MV-4-11 (cell line): ENCODE data around the gene TPBGL.

Source experiments
- DNase-seq: peaks from one replicate; lab custom pipeline; 2025; lab: John Stamatoyannopoulos, UW

The TPBGL gene

DNA sequence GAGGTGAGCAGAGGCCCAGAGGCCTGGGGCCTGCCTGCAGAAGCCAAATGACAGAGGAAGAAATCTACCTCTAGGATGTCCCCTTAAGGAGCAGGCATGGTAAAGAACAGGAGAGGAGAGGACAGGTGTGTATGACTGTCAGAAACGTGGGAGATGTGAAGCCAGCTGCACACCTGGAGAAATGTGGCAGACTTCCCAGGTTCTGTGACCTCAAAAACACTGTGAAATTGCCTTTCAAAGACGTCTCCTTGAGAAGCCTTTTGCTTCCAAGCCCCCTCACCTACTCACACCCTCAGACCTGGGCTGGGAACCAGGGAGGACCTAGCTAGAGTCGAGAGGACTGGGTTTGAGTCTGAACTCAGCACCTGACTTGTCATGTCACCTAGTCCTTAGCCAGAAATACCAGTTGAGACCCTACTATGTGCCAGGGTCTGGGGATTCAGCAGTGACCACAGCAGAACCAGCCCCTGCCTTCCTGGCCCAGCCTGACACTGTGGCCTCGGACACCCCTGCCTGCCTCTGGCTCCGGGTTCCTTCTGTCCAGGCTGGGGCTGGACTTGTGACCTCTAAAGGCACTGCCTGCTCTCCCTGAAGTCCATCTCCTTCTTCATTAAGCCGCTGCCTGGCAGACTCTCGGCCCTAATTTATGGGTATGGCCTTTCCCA is 5.6 kb downstream of the TPBGL start:
- no peak for DNase-seq

DNA sequence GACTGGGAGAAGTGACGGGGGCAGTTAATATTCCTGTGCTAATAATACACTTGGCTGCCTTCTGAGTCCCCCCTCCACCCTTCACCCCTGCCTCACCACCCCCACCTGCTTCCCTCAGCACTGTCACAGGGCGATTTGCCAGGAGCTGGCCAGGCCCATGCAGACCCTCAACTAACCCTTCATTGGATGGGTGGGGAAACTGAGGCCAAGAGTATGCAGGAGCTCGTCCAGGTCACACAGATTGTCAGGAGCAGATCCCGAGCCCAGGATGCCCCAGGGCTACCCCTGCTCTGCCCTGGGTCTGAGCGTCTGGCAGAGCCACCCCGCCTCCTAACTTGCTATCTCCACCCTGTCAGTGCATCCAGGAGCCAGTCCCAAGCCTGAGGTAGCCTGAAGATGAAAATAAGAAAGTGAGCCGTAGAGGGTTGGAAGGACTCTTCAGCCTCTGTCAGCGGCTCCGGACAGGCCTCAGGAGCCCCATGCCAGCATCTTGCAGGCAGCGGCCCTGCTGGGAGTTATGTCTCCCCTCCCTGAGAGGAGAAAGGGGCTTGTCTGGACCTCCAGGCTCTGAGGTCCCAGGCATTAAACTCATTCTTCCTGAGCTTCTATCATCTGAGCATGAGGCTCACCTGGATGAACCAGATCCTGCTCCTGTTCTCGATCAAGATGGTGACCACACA is 6.2 kb downstream of the TPBGL start:
- no peak for DNase-seq

DNA sequence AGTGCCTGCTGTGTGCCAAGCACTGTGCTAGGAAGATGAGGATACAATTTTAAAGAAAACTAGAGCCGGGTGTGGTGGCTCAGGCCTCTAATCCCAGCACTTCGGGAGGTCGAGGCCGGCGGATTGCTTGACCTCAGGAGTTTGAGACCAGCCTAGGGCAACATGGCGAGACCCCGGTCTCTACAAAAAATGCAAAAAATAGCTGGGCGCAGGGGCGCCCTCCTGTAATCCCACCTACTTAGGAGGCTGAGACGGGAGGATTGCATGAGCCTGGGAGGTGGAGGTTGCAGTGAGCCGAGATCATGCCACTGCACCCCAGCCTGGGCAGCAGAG is 8.3 kb downstream of the TPBGL start:
- DNase-seq = no peak

DNA sequence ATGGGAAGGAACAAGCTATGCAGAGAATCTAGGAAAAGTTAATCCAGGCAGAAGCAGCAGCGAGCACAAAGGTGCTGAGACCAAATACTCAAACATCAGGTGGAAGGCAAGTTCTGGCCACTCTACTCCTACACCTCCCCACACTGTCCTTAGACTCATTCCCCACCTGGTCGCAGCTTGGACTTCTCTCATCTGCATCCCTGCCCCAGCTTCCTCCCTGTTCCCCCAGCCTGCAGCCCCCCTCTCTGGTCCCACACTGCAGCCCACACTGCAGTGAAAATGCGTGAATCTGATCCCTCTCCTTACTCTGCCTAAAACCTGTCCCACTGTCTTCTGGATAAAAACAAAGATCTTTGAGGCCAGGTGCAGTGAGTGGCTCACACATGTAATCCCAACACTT is 9.1 kb downstream of the TPBGL start:
- no peak for DNase-seq

DNA sequence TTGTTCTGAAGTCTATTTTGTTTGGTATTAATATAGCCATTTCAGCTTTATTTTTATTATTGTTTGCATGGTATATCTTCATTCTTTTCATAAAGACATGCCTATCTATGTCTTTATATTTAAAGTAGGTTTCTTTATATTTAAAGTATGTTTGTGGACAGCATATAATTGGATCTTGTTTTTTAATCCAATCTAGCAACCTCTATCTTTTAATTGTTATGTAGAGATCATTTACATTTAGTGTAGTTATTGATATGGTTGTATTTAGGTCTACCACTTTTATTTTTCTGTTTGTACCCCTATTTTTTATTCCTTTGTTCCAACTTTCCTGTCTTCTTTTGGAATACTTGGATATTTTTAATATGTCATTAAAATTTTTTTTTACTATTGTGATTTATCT is 13.8 kb downstream of the TPBGL start:
- no peak for DNase-seq

DNA sequence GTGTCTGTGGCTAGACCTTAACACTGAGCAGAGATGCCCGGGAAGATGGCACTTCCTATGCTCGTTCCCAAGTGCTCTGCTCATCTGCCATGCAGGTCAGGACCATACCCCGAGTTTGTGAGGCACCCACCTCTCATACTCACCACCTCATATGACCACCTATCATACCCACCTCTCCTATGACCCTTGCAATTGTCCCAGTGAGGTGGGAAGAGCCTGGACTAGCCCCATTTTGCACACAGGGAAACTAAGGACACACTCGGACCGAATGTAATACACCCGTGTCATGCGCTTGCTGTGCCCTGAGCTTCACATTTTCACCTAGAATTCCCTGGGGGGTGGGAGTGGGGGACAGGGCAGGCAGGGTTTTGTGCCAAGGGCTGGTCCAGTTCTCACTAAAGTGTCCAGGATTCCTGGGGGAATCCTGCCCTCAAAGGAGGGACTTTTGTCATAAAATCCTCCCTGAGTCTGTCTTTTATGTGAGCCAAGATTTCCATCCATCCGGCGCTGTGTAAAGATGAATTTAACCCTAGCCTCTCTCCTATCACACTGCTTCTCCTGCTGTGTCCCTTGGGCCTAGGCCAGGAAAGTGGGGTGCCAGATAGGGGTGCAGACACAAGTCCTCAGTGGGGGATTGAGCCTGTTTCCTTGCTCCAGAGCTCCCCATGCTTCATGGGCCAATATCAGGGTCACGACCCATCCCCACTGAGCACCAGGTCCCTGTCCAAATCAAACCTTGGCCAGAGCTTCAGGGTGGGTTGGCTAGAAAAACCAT is 20.0 kb downstream of the TPBGL start:
- no peak for DNase-seq

DNA sequence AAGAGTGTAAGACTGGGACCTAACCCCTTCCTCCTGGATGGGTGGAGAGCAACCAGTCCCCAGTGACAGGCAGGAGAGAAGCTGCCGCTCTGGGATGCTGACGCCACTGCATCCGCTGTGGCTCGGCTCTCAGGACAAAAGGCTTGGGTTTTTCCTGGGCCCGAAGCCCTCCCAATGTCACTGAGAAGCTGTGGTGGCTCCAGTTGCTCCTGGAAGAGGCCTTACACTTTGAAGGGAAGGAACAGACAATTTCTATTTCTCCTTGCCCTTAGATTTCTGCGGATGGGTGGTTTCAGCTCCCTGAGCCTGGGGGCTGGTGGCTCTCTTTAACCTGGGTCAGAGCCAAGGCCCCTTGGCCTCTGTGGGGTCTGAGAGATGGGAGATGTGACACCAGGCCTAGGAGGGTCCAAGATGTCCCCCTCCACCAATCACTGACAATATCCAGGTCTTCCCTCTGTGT is 21.4 kb downstream of the TPBGL start:
- DNase-seq = no peak

DNA sequence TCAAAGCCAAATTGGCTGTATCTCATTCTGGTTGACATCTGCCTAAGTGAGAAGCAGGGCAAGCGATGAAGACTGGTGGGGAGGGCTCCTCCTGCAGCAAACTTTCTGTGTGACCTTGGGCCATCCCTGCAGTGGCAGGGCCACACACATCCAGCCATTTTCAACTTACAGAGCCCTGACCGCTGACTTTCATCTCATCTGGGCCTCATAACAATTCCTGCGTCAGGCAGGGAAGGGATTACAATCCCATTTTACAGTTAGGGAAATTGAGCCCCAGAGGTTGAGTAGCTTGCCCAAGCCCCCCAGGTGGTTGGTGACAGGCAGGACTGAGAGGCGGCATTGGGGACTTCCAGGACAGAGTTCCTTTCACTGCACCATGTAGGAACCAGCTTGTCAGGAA is 21.9 kb downstream of the TPBGL start:
- no peak for DNase-seq

DNA sequence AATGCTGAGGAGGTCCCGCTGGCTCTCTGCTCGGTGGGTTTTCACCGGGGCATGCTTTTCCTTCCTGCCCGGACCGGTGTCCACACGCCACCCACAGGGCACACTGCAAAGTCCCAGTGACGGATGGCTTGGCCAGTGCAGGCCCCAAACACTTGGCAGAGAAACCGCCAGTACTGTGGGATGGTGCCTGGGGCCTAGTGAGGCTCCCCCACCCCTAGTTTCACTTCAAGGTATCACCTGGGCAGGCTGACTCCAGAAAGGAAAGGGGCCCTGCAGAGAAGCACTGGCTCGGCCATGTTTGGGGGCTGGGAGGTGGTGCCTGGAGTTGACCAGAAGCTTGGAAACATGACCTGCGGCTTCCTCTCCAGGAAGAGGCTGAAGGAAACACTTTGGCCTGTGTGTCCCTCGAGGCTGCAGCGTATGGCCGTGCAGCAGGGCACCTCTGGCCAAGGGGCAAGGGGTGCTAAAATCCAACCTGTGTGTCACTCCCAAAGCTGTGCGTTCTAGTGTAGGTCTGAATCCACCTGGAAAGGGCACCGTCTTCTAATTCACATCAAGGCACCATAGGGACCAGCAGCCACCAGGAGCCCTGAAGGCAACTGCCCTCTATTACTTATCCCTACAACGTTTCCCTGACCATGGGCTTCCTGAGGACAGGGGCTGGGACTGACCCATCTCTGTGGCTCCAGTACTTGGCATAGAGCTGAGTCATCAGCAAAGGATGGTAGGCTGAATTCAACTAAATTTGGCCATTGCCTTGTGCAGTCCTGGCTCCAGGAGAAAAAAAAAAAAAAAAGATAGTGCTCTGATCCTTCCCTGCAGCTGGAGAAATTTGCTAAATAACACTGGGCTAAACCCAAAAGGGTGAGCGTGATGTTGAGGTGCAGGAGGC is 22.6 kb downstream of the TPBGL start:
- DNase-seq = no peak

DNA sequence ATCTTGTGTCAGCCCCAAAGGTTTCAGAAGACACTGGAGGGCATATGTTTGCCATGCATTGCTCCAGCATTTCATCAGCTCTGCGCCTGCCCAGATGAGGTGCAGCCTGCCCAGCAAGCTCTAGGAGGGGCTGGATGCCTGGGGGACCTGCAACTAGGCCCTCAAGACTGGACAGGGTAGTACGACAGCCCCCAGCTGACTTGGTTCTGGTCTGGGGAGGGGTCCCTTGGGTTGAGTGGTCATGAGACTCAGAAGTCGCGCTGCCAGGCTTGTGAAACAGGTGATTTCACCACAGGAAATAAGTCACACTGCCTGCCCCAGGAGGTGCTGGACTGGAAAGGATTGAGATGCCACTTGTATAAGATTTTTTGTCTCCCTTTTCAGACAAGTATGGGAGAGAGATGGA is 23.4 kb downstream of the TPBGL start:
- no peak for DNase-seq

DNA sequence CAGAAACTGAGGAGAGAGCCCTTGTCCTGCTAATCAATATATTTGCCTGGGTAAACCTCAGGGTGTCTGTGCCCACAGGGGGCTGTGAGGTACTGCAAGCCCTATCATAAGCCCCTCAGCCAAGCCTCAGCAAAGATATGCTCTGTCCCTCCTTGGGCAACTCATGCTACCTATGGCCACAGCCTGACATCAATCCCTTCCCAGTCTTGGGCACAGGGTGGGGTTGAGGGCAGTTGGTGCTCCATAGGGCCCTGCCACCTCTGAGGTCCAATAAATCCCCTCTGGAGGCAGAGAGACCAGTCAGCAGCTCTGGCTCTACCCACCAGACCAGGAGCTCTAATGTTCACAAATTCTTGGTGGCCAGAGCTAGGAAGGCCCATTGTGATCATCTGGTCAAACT is 23.8 kb downstream of the TPBGL start:
- DNase-seq = no peak

DNA sequence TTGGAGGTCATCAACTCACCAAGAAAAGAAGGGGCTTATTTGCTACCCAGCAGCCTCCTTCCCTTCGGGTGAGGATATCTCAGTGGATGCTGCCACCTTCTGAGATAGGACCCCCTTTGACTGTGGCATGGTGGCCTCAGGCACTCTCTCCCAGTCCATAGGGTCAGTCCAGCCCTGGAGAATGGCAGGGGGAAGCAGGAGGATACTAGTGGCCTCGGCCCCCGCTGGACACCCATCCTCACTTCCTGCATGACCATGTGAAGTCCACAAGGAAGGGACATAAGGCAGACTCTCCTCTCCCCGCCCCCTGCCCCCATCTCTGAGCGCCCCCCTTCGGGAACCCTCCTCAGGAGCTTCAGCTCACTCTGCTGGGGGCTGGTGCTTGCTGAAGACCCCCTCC is 24.4 kb downstream of the TPBGL start:
- no peak for DNase-seq

DNA sequence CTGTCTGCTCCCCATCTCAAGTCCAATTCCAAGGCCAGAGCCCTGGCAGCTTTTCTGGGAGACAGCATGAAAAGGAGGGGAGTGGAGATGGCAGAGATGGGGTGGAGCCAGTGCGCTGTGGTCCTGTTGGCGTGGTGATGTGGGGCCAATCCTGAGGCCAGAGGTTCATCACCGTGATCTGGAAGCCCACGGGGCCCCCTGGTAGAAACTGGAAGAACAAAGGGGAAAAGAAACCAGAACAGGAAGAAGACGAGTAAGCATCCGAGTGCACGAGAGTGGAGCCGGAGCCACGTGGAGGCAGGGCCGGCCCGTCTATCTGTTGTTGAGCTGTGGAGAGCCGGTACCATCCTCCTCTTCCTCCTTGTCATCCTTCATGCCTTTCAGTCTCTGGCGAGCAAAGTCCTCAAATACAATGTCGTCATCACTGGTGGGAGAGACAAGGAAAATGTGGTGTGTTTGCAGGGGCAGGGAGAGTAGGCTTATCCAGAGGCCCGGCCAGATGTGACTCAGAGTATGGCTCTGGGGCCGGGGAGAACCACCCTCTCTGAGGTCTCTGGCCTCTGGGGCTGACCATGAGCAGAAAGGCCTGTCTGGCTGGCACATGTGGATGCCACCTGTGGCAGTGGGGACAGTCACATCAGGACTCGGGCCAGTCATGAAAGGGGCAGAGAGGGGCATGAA is 25.4 kb downstream of the TPBGL start:
- peak; percentile 82 for DNase-seq

DNA sequence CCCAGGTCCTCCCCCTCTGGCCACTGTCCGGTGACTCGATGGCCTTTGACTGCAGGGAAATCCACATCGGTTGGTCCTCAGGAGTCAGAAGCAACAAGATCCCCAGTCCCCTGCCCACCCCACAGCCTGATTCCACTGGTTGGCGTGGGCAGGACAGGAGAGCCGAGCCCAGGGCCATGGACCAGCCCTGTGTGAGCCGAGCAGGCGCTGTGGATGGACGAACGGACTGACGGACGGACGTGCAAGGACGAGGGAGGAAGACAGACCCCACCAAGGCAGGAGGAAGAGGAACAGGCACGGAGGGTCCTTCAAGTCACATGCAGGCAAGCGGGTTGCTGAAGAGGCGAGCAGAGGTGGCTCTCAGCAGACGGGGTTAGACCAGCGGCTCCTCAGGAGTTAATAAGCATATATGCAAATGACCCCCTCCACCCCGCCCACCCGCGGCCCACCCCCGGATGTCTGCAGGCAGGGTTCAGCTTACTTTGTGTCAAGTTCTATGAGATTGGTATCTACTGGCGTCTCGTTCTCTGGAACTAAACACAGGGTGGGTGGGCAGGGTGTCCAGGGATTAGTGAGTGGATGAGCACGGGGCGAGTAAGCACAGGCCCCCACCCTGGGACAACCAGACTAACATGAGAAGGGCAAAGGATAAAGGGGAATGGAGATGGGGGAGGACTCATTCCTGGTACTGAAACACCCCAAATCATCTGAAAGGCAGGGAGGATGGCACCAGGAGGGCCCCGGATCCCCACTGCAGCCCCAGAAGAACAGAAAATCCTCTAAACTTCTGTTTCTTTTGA is 26.8 kb downstream of the TPBGL start:
- no peak for DNase-seq

DNA sequence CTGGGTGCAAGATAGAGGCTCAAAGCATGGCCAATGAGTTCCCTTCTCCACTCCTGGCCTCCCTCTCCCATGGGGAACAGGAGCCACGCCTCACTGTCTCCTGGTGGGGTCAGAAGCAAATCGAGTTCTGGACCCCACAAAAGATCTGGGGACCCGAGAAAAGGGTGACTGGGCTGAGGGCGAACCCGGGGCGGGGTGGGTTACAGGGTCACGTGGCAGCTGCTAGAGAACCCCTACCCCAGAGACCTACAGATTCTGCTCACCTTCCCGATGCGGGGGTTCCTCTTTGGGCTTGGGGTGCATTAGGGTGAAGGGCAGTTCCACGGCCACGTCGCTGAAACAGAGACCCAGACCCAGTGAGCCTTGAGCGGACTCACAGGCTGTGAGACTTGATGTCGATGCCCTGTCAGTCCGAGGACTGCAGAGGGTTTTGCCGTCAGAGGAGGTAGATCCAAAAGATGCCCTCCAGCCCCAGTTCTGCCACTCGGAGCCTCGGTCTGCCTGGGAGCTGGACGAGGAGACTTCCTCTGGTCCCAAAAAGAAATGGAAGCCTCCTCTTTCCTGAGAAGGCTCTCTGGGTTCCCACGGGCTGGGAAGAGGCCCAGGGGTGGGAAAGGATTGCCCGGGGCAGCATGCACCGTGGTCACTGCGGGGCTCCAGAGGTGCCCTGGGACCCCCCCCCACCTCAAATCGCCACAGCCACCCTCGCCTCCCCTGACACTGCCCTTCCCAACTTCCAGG is 28.2 kb downstream of the TPBGL start:
- no peak for DNase-seq

DNA sequence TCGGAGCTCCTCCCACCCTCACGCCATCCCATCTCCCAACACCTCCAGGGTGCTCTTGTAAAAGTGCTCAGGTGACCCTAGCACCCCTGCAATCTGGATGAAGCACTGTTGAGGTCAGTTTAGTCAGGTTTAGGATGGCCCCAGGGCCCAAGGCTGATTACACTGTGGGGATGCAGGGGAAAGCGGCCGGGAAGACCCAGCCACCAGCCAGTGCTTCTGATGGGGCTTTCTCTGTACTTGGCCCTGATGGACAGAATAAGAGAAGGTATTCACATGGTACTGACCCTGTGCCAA is 28.7 kb downstream of the TPBGL start:
- no peak for DNase-seq

DNA sequence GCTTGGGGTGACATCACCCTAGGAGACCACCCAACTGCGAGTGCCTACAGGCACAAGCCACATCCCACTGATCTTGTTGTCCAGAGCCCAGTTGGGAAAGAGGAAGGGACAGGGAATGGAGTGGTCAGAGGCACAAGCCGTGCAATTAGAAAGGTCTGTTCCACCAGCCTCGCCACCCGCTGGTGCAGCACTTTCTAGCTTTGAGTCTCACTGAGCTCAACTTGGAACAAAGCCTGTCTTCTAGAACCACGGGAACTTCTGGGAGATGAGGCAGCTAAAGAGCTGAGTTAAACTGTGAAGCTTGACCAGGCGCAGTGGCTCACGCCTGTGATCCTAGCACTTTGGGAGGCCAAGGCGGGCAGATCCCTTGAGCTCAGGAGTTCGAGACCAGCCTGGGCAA is 29.3 kb downstream of the TPBGL start:
- no peak for DNase-seq

DNA sequence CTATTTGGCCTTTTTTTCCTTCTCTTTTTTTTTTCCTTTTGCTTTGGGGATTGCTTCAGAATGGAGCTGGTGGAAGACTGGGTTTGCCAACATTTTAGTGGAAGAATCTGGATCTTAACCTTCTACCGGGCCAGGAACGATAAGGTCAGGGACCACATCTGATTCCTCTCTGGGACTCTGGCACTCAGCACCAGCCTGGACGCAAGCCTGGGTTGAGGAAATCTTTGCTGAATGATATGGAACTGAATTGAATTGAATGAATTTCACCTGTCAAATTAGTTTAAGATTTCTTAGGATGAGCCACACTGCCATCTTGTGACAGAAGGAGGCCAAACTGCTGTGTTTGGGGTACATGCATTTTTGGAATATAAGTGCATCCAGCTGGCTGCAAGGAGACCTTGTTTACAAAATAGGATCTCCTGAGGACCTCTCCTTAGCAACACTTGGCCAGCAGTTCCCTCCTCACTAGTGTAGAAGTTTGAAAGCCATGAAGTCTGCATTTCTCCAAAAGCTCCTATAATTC is 30.4 kb downstream of the TPBGL start:
- no peak for DNase-seq

DNA sequence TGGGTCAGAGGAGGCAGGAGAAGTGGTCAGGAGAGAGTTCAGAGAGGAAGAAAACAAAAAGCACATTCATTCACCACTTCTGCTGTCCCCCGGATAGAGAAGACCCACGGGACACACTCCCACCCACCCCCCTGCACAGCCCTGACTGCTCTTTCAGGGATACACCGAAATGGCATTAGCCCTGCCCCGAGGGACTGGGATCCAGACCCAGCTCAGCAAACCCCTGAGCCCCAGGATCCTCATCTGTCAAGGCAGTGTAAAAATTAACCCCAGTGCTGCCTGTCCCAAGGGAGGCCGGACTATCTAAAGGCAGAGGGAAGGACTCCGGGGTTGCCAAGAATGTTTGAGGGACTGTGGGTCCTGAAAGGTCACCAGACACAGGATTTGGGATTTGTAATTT is 31.2 kb downstream of the TPBGL start:
- DNase-seq = no peak

DNA sequence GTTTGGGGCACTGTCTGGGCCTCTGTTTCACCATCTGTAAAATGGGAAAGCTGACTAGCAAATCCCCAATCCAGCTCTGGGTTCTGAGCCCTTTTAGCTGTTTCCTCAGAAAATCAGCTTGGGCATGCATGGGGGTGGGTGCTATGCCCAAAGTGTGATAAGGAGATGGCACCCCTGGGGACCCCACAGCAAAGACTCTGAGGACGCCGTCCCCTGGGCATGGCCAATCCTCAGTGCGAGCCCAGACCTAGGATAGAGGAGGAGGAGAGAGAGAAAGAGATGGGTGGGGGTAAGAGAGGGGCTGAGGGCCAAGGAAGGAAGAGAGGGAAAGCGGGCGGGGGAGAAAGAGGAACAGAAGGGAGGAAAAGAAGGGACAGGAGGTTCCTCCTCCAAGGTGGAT is 31.8 kb downstream of the TPBGL start:
- no peak for DNase-seq
